ENCODE data around the gene NR2F6.

GRCh38 chr19:17285415-17286135 is 39.9 kb upstream of the NR2F6 start:
- TF ChIP-seq, protein P1, sequence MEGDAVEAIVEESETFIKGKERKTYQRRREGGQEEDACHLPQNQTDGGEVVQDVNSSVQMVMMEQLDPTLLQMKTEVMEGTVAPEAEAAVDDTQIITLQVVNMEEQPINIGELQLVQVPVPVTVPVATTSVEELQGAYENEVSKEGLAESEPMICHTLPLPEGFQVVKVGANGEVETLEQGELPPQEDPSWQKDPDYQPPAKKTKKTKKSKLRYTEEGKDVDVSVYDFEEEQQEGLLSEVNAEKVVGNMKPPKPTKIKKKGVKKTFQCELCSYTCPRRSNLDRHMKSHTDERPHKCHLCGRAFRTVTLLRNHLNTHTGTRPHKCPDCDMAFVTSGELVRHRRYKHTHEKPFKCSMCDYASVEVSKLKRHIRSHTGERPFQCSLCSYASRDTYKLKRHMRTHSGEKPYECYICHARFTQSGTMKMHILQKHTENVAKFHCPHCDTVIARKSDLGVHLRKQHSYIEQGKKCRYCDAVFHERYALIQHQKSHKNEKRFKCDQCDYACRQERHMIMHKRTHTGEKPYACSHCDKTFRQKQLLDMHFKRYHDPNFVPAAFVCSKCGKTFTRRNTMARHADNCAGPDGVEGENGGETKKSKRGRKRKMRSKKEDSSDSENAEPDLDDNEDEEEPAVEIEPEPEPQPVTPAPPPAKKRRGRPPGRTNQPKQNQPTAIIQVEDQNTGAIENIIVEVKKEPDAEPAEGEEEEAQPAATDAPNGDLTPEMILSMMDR (IDR thresholded peaks at IDR 0.05; ENCODE audit: low read depth, low read length) = no peak
- no peak for TF ChIP-seq POLR2A (IDR thresholded peaks at IDR 0.05; ENCODE audit: extremely low read depth, insufficient read length)

All from NB4 (cell line).